Natural killer cell treated with Interleukin-12 subunit alpha and Interleukin-12 subunit beta and Interleukin-15 and Interleukin-18, amount 100 ng/mL, for 72 hours (primary cell): ENCODE results near the gene ID4. TPM values are rescaled to one million over a fixed set of nuclear protein-coding genes. Genes with fewer than 3 reads are reported as not detected.
"Not testable (repeated sequence)": the region's sequence is repeated elsewhere in the genome, so short reads cannot be mapped to it uniquely, and the experiment has no call there.

Source experiments
- ATAC-seq, 2 donors: fragments of 150-1000 bp; cut with Tn5 transposase in 1 of 2; sonication (Bioruptor Pico), chemical (Tn5 transposase) in 1 of 2; 2 replicates each; pipeline ENCODE4 v1.10.0; 2021
- DNase-seq: peaks from one replicate; pipeline ENCODE4 v3.0.0; 2022; ENCODE audit warnings: low spot score
- H3K27ac Mint-ChIP-seq, 2 donors: 1 replicate in 1 of 2; 2 replicates in 1 of 2; pipeline ENCODE4 v1.8.0; 2022; ENCODE audit warnings: mixed read lengths in 2 of 2, mild to moderate bottlenecking in 1 of 2, moderate library complexity in 1 of 2
- H3K27me3 Mint-ChIP-seq, 2 donors: 1 replicate in 1 of 2; 2 replicates in 1 of 2; pipeline ENCODE4 v1.8.0; 2022; ENCODE audit warnings: mixed read lengths in 2 of 2
- H3K36me3 Mint-ChIP-seq: one replicate; pipeline ENCODE4 v1.8.0; 2022; ENCODE audit warnings: mixed read lengths
- H3K4me1 Mint-ChIP-seq, 2 donors: 1 replicate in 1 of 2; 2 replicates in 1 of 2; pipeline ENCODE4 v1.8.0; 2022; ENCODE audit warnings: low read depth in 2 of 2, mixed read lengths in 2 of 2, mild to moderate bottlenecking in 1 of 2
- H3K4me3 Mint-ChIP-seq: one replicate; pipeline ENCODE4 v1.8.0; 2022; ENCODE audit warnings: mixed read lengths
- H3K9me3 Mint-ChIP-seq: 2 replicates; pipeline ENCODE4 v1.8.0; 2022; ENCODE audit warnings: mixed read lengths
- total RNA-seq, 2 donors: library from RNA; stranded (reverse); gene quantifications; one replicate each; pipeline ENCODE4 v1.2.3, GENCODE V29; 2022

Gene ID4
- total RNA-seq, 2 donors from 2014 or later, result not detected

DNA sequence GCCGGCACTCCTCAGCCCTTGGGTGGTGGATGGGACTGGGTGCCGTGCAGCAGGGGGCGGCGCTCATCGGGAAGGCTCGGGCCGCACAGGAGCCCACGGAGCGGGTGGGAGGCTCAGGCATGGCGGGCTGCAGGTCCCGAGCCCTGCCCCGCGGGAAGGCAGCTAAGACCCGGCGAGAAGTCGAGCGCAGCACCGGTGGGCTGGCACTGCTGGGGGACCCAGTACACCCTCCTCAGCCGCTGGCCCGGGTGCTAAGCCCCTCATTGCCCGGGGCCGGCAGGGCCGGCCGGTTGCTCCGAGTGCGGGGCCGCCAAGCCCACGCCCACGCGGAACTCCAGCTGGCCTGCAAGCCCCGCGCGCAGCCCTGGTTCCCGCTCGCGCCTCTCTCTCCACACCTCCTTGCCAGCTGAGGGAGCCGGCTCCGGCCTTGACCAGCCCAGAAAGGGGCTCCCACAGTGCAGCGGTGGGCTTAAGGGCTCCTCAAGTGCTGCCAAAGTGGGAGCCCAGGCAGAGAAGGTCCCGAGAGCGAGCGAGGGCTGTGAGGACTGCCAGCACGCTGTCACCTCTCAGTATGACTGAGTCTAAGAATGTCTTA lies 17.3 kb downstream of the ID4 start:
- not testable (repeated sequence) for H3K4me1 Mint-ChIP-seq, DNase-seq, H3K36me3 Mint-ChIP-seq, H3K9me3 Mint-ChIP-seq, H3K4me3 Mint-ChIP-seq, ATAC-seq, H3K27ac Mint-ChIP-seq
- peaks cover 9 to 11% of the 10 kb centered on the region in 2 donors for H3K27me3 Mint-ChIP-seq

DNA sequence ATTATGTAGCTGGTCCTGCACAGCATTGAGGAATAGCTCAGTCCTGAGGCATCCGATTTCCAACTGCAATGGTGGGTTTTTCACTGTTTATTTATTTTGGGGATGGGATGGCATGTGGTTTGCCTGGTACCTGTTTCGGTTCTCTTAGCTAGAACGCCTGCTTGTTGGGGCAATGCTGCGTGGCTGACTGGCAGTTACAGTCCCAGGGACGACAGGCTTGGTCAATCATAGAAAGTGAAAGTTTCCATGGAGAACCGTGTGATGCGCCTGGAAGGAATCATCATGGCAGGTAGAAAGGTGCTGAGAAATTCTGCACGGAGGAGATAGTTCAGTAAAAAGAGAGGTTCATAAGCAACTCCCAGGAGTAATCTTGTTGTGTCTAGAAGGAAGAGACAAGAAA lies 18.4 kb downstream of the ID4 start:
- ATAC-seq (no peak), DNase-seq (no peak)
- H3K9me3 Mint-ChIP-seq, result no peaks in the 10 kb centered on the region
- no peaks in the 10 kb centered on the region for H3K36me3 Mint-ChIP-seq
- H3K4me1 Mint-ChIP-seq, result peaks cover 0 to 2% of the 10 kb centered on the region in 2 donors
- no peak overlapping the region for H3K4me3 Mint-ChIP-seq
- H3K27me3 Mint-ChIP-seq, result peaks cover 15 to 17% of the 10 kb centered on the region in 2 donors
- H3K27ac Mint-ChIP-seq, result no peak overlapping the region

GRCh38 chr6:19857139-19857538 lies 20.0 kb downstream of the ID4 start:
- H3K27me3 Mint-ChIP-seq, result peaks cover 9 to 12% of the 10 kb centered on the region in 2 donors

DNA sequence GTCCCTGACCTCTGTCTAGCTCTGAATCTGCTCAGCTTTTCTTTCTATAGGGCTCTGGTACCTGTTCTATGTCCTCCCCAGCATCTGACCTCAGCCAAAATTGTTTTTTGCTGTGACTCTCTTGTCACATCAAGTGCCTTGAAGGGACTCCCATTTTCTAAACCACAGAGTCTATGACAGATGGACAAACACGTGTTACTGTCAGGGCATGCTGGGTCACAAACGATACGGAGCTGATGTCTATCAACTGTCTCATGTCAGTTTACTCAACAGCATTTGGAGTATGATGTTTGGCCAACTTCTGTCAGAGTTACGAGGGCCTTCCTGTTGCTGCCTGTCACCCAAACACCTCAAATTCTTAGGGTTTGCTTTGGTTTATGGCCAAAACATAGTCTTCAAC lies 20.5 kb downstream of the ID4 start:
- H3K4me3 Mint-ChIP-seq, result no peak overlapping the region
- no peaks in the 10 kb centered on the region for H3K9me3 Mint-ChIP-seq
- H3K27ac Mint-ChIP-seq, result no peak overlapping the region
- ATAC-seq (no peak), DNase-seq (no peak)
- peaks cover 0 to 2% of the 10 kb centered on the region in 2 donors for H3K4me1 Mint-ChIP-seq
- H3K36me3 Mint-ChIP-seq, result no peaks in the 10 kb centered on the region
- peaks cover 8 to 9% of the 10 kb centered on the region in 2 donors for H3K27me3 Mint-ChIP-seq

More at GRCh38 chr6:19857139-19857538, 20.0 kb downstream of the ID4 start:
- H3K36me3 Mint-ChIP-seq, result no peaks in the 10 kb centered on the region
- peak in 1 of 2 donors; percentile 36 for ATAC-seq
- no peak overlapping the region for H3K27ac Mint-ChIP-seq
- H3K9me3 Mint-ChIP-seq, result no peaks in the 10 kb centered on the region
- peaks cover 0 to 2% of the 10 kb centered on the region in 2 donors for H3K4me1 Mint-ChIP-seq
- no peak overlapping the region for H3K4me3 Mint-ChIP-seq
- no peak for DNase-seq

GRCh38 chr6:19860235-19860877 lies 23.2 kb downstream of the ID4 start:
- Mint-ChIP-seq H3K27me3 (peaks cover 10% of the 10 kb centered on the region in 2 donors), H3K4me1 (no peaks in the 10 kb centered on the region)

DNA sequence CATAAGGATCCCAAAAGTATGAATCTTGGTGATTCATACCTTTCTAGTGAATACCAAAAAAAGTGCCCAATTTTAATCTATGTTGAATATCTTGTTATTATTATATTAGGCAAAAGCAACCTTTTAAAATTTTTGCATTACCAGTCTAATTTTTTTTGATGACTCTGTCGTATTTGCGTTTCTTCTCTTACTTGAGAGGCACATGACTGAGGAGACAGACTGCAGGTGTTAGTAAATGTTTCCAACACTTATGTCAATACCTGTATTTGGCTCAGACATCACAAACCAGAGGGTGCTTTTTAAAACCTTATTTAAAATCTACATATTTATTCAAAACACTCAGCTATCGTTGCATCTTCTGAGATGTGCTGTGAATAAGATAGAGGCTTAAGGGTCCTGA lies 27.1 kb downstream of the ID4 start:
- Mint-ChIP-seq H3K36me3 (no peaks in the 10 kb centered on the region), H3K27ac (no peak overlapping the region), H3K9me3 (no peaks in the 10 kb centered on the region), H3K4me1 (no peaks in the 10 kb centered on the region), H3K27me3 (peaks cover 22 to 34% of the 10 kb centered on the region in 2 donors), H3K4me3 (no peak overlapping the region)
- no peak for DNase-seq
- no peak for ATAC-seq

More at GRCh38 chr6:19860235-19860877, 23.2 kb downstream of the ID4 start:
- Mint-ChIP-seq H3K9me3 (no peaks in the 10 kb centered on the region), H3K36me3 (no peaks in the 10 kb centered on the region), H3K4me3 (no peak overlapping the region), H3K27ac (no peak overlapping the region)
- ATAC-seq, result no peak
- no peak for DNase-seq

GRCh38 chr6:19865178-19865577 lies 28.0 kb downstream of the ID4 start:
- Mint-ChIP-seq H3K36me3 (no peaks in the 10 kb centered on the region), H3K27ac (no peak overlapping the region), H3K4me1 (no peaks in the 10 kb centered on the region), H3K27me3 (peaks cover 23 to 39% of the 10 kb centered on the region in 2 donors), H3K4me3 (no peak overlapping the region), H3K9me3 (no peaks in the 10 kb centered on the region)
- DNase-seq (no peak), ATAC-seq (no peak)

DNA sequence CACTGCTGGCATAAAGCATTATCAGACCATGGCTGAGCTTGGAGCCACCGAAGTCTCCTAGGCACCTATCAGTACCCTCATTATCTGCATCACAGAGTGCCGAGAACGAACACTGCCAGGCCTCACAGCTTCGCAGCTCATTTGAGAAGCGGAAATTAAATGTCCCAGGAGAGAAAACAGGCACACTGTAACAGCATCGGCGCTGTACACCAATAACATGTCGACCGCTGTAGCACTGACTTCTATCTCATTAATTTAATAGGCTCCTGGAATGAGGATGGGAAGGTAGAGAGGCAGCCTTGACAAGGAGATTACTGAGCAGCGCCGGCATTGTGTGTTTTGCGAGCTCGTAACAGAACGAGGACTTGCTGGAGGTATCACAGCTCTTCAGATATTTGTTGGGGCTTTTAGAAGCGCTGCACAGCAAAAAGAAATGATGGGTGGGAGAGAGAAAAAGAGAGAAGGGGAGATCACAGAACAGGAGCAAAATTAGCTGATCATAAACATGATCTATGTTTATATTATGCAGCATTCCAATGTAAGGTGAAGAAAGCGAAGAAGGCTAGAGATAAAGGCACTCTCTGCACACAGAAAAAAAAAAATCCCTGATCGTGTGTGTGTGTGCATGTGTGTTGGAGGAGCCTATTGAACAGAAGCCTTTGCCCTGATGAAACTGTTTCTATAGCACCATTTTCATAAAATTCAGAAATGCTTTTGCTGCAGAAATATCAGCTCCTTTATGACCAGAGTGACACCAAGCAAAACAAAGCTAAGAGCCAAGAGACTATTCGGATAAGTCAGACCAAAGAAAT lies 29.2 kb downstream of the ID4 start:
- no peak for DNase-seq
- H3K9me3 Mint-ChIP-seq, result no peaks in the 10 kb centered on the region
- no peak for ATAC-seq
- H3K27ac Mint-ChIP-seq, result no peak overlapping the region
- no peaks in the 10 kb centered on the region for H3K4me1 Mint-ChIP-seq
- no peak overlapping the region for H3K4me3 Mint-ChIP-seq
- H3K27me3 Mint-ChIP-seq, result peaks cover 19 to 33% of the 10 kb centered on the region in 2 donors
- no peaks in the 10 kb centered on the region for H3K36me3 Mint-ChIP-seq

DNA sequence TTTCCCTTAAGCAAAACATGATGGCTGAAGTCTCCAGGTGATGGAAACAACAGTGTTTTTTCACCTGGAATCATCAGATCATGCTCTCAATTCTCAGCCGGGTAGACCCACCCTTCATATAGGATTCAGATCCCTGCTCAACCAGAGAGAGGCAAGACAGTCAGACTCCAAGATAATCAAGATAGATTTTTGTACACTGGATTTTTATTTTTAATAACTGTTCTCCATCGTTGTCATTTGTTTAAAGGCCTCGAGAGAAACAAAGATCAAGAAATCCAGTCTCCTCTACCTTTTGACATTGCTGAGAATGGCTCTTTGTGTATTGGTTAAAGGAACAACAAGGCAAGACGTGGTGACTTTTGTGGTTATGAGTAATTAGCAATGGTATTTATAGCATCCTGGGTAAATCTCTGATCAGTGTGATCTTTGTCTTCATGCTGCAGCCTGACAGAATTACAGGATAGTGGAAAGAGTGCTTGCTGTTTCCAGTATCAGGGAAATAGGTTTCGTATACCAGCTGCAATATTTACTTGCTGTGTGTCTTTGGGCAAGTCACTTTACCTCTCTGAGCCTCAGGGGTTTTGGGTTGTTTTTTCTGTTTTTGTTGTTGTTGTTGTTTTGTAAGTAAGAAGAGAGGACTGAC lies 29.9 kb downstream of the ID4 start:
- Mint-ChIP-seq H3K9me3 (no peaks in the 10 kb centered on the region), H3K27me3 (peaks cover 19 to 33% of the 10 kb centered on the region in 2 donors), H3K4me3 (no peak overlapping the region), H3K4me1 (no peaks in the 10 kb centered on the region), H3K36me3 (no peaks in the 10 kb centered on the region), H3K27ac (no peak overlapping the region)
- ATAC-seq, result no peak
- no peak for DNase-seq

- no peak for ATAC-seq
- H3K27me3 Mint-ChIP-seq, result peaks cover 31 to 33% of the 10 kb centered on the region in 2 donors
These were observed 32.3 kb downstream of the ID4 start for GRCh38 chr6:19869464-19869863.

GRCh38 chr6:19870322-19870721 lies 33.2 kb downstream of the ID4 start:
- ATAC-seq (no peak), DNase-seq (no peak)
- Mint-ChIP-seq H3K4me1 (no peaks in the 10 kb centered on the region), H3K4me3 (no peak overlapping the region), H3K27ac (no peak overlapping the region), H3K27me3 (peaks cover 28 to 31% of the 10 kb centered on the region in 2 donors), H3K9me3 (no peaks in the 10 kb centered on the region), H3K36me3 (no peaks in the 10 kb centered on the region)

More at GRCh38 chr6:19869464-19869863, 32.3 kb downstream of the ID4 start:
- Mint-ChIP-seq H3K4me3 (no peak overlapping the region), H3K27ac (no peak overlapping the region), H3K4me1 (no peaks in the 10 kb centered on the region), H3K9me3 (no peaks in the 10 kb centered on the region), H3K36me3 (no peaks in the 10 kb centered on the region)
- DNase-seq, result no peak

GRCh38 chr6:19873031-19873430 lies 35.9 kb downstream of the ID4 start:
- ATAC-seq (no peak), DNase-seq (no peak)
- H3K27ac Mint-ChIP-seq, result no peak overlapping the region
- H3K4me1 Mint-ChIP-seq, result no peaks in the 10 kb centered on the region
- H3K4me3 Mint-ChIP-seq, result no peak overlapping the region
- H3K27me3 Mint-ChIP-seq, result peaks cover 7 to 22% of the 10 kb centered on the region in 2 donors
- no peaks in the 10 kb centered on the region for H3K36me3 Mint-ChIP-seq
- no peaks in the 10 kb centered on the region for H3K9me3 Mint-ChIP-seq

GRCh38 chr6:19876672-19877071 lies 39.5 kb downstream of the ID4 start:
- Mint-ChIP-seq H3K9me3 (no peaks in the 10 kb centered on the region), H3K27me3 (peaks cover 8 to 23% of the 10 kb centered on the region in 2 donors), H3K27ac (no peak overlapping the region), H3K4me1 (no peaks in the 10 kb centered on the region), H3K4me3 (no peak overlapping the region), H3K36me3 (no peaks in the 10 kb centered on the region)
- no peak for DNase-seq
- no peak for ATAC-seq
